Measurements from ENCODE around the gene CEND1. TPM values are rescaled to one million over a fixed set of nuclear protein-coding genes. Genes with fewer than 3 reads are reported as not detected.

The CEND1 gene
- total RNA-seq, 1 experiment from 2014 or later: not detected

DNA sequence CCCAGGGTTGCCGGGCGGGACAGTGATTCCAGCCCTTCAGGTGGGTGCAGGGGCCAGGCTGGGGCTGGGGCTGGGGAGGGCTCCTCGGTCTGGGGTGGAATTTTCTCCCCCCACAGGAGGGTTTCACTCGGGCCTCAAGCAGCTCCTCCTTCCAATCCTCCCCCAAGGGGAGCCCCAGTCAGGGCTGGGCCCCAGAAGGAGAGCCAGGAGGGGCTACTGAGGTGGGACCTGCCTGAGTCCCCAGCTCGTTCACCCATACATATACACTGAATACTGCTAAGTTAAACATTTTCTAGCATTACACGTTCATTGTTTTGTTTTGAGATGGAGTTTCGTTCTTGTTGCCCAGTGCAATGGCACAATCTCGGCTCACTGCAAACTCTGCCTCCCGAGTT lies 36.3 kb upstream of the CEND1 start:
- intact Hi-C loops (cut with micrococcal nuclease; ENCODE audit: unreplicated experiment): no loop called here
- H3K4me2 ChIP-seq: peak overlapping the region; percentile 84
- BruUV-seq (replicated peaks): no TSS peak

DNA sequence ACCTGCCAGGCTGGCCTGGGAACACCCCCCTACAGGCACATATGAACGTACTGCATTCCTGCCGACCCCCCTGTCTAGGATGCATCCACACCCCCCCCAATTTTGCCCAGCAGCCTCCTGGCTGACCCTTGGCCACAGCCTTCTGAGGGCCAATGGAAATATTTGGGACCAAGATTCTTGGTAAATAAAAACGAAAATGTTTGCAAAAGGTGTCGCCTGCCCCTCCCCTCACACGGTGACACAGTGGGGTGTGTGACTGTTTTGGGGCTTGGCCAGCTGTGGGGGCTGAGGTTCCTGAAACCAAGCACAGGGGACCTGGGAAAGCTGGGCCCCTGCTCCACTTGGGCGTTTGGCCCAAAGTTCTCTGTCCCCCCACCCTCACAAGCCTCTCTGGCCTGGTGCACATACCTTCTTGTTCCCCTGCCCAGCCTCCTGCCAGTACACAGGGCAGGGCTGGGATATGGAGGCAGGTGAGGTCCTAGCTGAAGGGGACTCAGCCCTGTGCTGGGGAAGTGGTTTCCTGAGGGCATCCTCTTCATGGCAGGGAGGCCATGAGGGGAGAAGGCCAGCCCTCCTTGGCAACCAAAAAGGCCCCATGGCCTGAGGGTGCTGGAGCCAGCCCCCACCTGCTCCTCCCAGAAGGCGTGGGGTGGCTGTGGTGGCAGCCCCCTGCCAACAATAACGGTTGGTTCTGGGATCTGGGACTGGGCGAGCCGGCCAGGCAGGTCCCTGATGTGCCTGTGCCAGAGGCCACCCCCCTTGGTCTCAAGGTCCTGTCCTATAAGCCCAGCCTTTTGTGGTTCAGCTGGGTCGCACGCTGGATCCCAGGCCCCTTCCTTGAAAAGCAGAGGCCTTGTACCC lies 35.7 kb upstream of the CEND1 start:
- peaks cover 32% of the 10 kb centered on the region for H3K4me1 ChIP-seq (replicated peaks; ENCODE audit: insufficient read depth)
- peak overlapping the region; percentile 84 for H3K4me2 ChIP-seq
- POLR2A ChIA-PET (ENCODE audit: unreplicated experiment): no interaction called here

More for the DNA sequence above, 36.3 kb upstream of the CEND1 start:
- Histone ChIP-seq H3K9me2 (ENCODE audit: insufficient read depth) (no peaks in the 10 kb centered on the region), H3K4me3 (peak overlapping the region; percentile 57; the same call in 1 of the 2 replicates), H3K27me3 (ENCODE audit: insufficient read depth, low read depth) (no peaks in the 10 kb centered on the region), H3K36me3 (ENCODE audit: low read depth) (no peaks in the 10 kb centered on the region), H3K4me1 (replicated peaks; ENCODE audit: insufficient read depth) (peaks cover 27% of the 10 kb centered on the region), H3K27ac (no peak overlapping the region), H3F3A (ENCODE audit: insufficient read depth, low read depth) (peaks cover 8% of the 10 kb centered on the region; the same call in 1 of the 2 replicates), H4K20me1 (ENCODE audit: insufficient read depth) (peaks cover 16% of the 10 kb centered on the region), H3K79me2 (ENCODE audit: low read depth) (peaks cover 9% of the 10 kb centered on the region), H2AFZ (no peak overlapping the region), H3K9me3 (ENCODE audit: insufficient read depth, low read depth) (no peaks in the 10 kb centered on the region)
- TF ChIP-seq EZH2 (IDR thresholded peaks at IDR 0.05; ENCODE audit: low read depth): no peak
- TF ChIP-seq, protein P1, sequence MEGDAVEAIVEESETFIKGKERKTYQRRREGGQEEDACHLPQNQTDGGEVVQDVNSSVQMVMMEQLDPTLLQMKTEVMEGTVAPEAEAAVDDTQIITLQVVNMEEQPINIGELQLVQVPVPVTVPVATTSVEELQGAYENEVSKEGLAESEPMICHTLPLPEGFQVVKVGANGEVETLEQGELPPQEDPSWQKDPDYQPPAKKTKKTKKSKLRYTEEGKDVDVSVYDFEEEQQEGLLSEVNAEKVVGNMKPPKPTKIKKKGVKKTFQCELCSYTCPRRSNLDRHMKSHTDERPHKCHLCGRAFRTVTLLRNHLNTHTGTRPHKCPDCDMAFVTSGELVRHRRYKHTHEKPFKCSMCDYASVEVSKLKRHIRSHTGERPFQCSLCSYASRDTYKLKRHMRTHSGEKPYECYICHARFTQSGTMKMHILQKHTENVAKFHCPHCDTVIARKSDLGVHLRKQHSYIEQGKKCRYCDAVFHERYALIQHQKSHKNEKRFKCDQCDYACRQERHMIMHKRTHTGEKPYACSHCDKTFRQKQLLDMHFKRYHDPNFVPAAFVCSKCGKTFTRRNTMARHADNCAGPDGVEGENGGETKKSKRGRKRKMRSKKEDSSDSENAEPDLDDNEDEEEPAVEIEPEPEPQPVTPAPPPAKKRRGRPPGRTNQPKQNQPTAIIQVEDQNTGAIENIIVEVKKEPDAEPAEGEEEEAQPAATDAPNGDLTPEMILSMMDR (conservative IDR thresholded peaks at IDR 0.05): no peak
- ChIA-PET POLR2A (ENCODE audit: unreplicated experiment) (no interaction called here), CTCF (no interaction called here)
- DNase-seq: peak in 1 of 2 experiments; percentile 16

DNA sequence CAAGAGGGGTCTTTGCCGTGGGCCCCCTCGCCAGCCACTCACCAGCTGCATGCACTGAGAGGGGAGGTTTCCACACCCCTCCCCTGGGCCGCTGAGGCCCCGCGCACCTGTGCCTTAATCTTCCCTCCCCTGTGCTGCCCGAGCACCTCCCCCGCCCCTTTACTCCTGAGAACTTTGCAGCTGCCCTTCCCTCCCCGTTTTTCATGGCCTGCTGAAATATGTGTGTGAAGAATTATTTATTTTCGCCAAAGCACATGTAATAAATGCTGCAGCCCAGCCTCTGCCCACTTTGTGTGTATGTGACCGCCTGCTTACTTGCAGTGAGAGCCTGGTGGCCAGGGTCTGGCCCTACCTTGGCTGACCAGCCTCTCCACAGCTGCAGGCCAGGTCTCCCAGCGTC lies 35.1 kb upstream of the CEND1 start:
- H3K79me2 ChIP-seq (ENCODE audit: low read depth): peaks cover 19% of the 10 kb centered on the region
- peaks cover 33% of the 10 kb centered on the region for H3K4me1 ChIP-seq (replicated peaks; ENCODE audit: insufficient read depth)
- intact Hi-C loops (cut with micrococcal nuclease; ENCODE audit: unreplicated experiment): no loop called here
- no peak overlapping the region for H3K27ac ChIP-seq
- CTCF ChIA-PET: no interaction called here
- H3K4me3 ChIP-seq: no peak overlapping the region
- POLR2A ChIA-PET (ENCODE audit: unreplicated experiment): no interaction called here
- TF ChIP-seq, protein P1 (conservative IDR thresholded peaks at IDR 0.05): no peak
- TF ChIP-seq EZH2 (IDR thresholded peaks at IDR 0.05; ENCODE audit: low read depth): no peak
- H3K9me3 ChIP-seq (ENCODE audit: insufficient read depth, low read depth): no peaks in the 10 kb centered on the region
- no peak overlapping the region for H2AFZ ChIP-seq
- H4K20me1 ChIP-seq (ENCODE audit: insufficient read depth): peaks cover 26% of the 10 kb centered on the region
- H3K36me3 ChIP-seq (ENCODE audit: low read depth): no peaks in the 10 kb centered on the region
- peak in 1 of 2 experiments; percentile 0 for DNase-seq
- peaks cover 14% of the 10 kb centered on the region; the same call in 1 of the 2 replicates for H3F3A ChIP-seq (ENCODE audit: insufficient read depth, low read depth)
- peak overlapping the region; percentile 84 for H3K4me2 ChIP-seq
- no TSS peak for BruUV-seq (replicated peaks)
- H3K9me2 ChIP-seq (ENCODE audit: insufficient read depth): no peaks in the 10 kb centered on the region
- H3K27me3 ChIP-seq (ENCODE audit: insufficient read depth, low read depth): no peaks in the 10 kb centered on the region

More for the DNA sequence above, 35.7 kb upstream of the CEND1 start:
- peak overlapping the region; percentile 44 for H3K27ac ChIP-seq
- no peaks in the 10 kb centered on the region for H3K27me3 ChIP-seq (ENCODE audit: insufficient read depth, low read depth)
- BruUV-seq (replicated peaks): no TSS peak
- intact Hi-C loops (cut with micrococcal nuclease; ENCODE audit: unreplicated experiment): no loop called here
- CTCF ChIA-PET: no interaction called here
- H3K36me3 ChIP-seq (ENCODE audit: low read depth): no peaks in the 10 kb centered on the region
- H3K79me2 ChIP-seq (ENCODE audit: low read depth): peaks cover 13% of the 10 kb centered on the region
- peaks cover 11% of the 10 kb centered on the region; the same call in 1 of the 2 replicates for H3F3A ChIP-seq (ENCODE audit: insufficient read depth, low read depth)
- H3K4me3 ChIP-seq: no peak overlapping the region
- peak; percentile 56 to 58 for DNase-seq
- TF ChIP-seq, protein P1 (conservative IDR thresholded peaks at IDR 0.05): no peak
- no peak for TF ChIP-seq EZH2 (IDR thresholded peaks at IDR 0.05; ENCODE audit: low read depth)
- H2AFZ ChIP-seq: no peak overlapping the region
- no peaks in the 10 kb centered on the region for H3K9me3 ChIP-seq (ENCODE audit: insufficient read depth, low read depth)
- no peaks in the 10 kb centered on the region for H3K9me2 ChIP-seq (ENCODE audit: insufficient read depth)
- peaks cover 21% of the 10 kb centered on the region for H4K20me1 ChIP-seq (ENCODE audit: insufficient read depth)

Data from PC-9 (cell line).